Measurements from ENCODE around the gene CNOT8. TPM values are rescaled to one million over a fixed set of nuclear protein-coding genes. Genes with fewer than 3 reads are reported as not detected.

Gene CNOT8
- total and polyA plus RNA-seq, 2 donors (not counting 3 experiments of a cell fraction or from before 2014, with no cell fraction given): 42.6 to 53.7 TPM

DNA sequence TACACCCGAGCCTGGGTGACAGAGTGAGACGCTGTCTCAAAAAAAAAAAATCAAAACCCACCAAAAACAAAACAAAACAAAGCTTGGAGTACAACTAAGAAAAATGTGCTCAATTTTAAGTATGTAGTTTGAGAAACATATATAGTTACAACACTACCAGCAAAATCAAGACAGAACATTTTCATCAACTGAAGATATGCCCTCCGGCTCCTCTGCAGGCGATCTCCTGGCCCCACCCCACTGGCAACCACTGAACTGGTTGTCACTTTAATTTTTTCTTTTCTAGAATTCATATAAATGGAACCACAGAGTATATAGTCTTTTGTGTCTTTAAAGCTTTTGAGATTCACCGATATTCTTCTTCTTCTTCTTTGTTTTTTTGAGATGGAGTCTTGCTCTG lies 35.0 kb downstream of the CNOT8 start:
- Histone ChIP-seq H4K20me1 (replicated peaks; ENCODE audit: control insufficient read depth, extremely low read depth, insufficient read depth, low read length) (no peaks in the 10 kb centered on the region), H3K9me3 (replicated peaks; ENCODE audit: control insufficient read depth, insufficient read depth, low read length) (no peaks in the 10 kb centered on the region), H3K79me2 (ENCODE audit: control insufficient read depth, insufficient read depth, low read length) (no peaks in the 10 kb centered on the region), H3K27ac (ENCODE audit: insufficient read depth, low read depth, low read length) (no peak overlapping the region), H3K36me3 (ENCODE audit: control insufficient read depth in 2 of 2, extremely low read depth in 1 of 2, insufficient read depth in 2 of 2, low read length in 2 of 2) (peaks cover 11 to 28% of the 10 kb centered on the region in 2 experiments), H3K9ac (replicated peaks; ENCODE audit: extremely low read depth, insufficient read depth, low read length) (no peak overlapping the region), H3K4me3 (replicated peaks in 1 of 3; ENCODE audit: insufficient read depth in 1 of 3, low read depth in 1 of 3, low read length in 3 of 3) (no peak overlapping the region), H2AFZ (ENCODE audit: low read depth, low read length) (no peak overlapping the region), H3K27me3 (ENCODE audit: control insufficient read depth in 2 of 2, insufficient read depth in 2 of 2, low read length in 2 of 2) (no peaks in the 10 kb centered on the region), H3K4me2 (ENCODE audit: insufficient read depth, low read length) (no peak overlapping the region), H3K9me1 (replicated peaks; ENCODE audit: control insufficient read depth, extremely low read depth, insufficient read depth, low read length) (no peaks in the 10 kb centered on the region), H3K4me1 (ENCODE audit: control insufficient read depth, extremely low read depth, insufficient read depth, low read length) (peaks cover 3% of the 10 kb centered on the region)
- dilution Hi-C loops (cut with MboI; ENCODE audit: extremely low pct_ligation_motif_present, low sequenced_read_pairs) (no loop called here), intact Hi-C loops (cut with micrococcal nuclease) (no loop called here)
- ChIA-PET CTCF (no interaction called here), POLR2A (no interaction called here)
- FAIRE-seq: no peak
- TF ChIP-seq GATA2 (IDR thresholded peaks at IDR 0.05; ENCODE audit: insufficient read depth, insufficient read length, low read depth, low read length) (no peak), POLR2AphosphoS5 (IDR thresholded peaks at IDR 0.05; ENCODE audit: insufficient read depth, low read depth, low read length) (no peak), FOS (IDR thresholded peaks at IDR 0.05; ENCODE audit: borderline replicate concordance, insufficient read depth, low read length) (no peak), EZH2 (IDR thresholded peaks at IDR 0.05; ENCODE audit: borderline replicate concordance, low read depth, low read length, severe bottlenecking) (no peak), POLR2A (IDR thresholded peaks at IDR 0.05; ENCODE audit: low read depth, low read length) (no peak), MYC (IDR thresholded peaks at IDR 0.05; ENCODE audit: low read depth, low read length) (no peak), JUN (IDR thresholded peaks at IDR 0.05; ENCODE audit: borderline replicate concordance, insufficient read depth, insufficient read length, low read depth) (no peak)
- TF ChIP-seq, protein P1, sequence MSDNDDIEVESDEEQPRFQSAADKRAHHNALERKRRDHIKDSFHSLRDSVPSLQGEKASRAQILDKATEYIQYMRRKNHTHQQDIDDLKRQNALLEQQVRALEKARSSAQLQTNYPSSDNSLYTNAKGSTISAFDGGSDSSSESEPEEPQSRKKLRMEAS (IDR thresholded peaks at IDR 0.05; ENCODE audit: insufficient read depth, insufficient read length): no peak
- TF ChIP-seq, protein P2, sequence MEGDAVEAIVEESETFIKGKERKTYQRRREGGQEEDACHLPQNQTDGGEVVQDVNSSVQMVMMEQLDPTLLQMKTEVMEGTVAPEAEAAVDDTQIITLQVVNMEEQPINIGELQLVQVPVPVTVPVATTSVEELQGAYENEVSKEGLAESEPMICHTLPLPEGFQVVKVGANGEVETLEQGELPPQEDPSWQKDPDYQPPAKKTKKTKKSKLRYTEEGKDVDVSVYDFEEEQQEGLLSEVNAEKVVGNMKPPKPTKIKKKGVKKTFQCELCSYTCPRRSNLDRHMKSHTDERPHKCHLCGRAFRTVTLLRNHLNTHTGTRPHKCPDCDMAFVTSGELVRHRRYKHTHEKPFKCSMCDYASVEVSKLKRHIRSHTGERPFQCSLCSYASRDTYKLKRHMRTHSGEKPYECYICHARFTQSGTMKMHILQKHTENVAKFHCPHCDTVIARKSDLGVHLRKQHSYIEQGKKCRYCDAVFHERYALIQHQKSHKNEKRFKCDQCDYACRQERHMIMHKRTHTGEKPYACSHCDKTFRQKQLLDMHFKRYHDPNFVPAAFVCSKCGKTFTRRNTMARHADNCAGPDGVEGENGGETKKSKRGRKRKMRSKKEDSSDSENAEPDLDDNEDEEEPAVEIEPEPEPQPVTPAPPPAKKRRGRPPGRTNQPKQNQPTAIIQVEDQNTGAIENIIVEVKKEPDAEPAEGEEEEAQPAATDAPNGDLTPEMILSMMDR (IDR thresholded peaks at IDR 0.05; ENCODE audit: extremely low read depth in 1 of 2, insufficient read depth in 1 of 2, low read depth in 1 of 2, low read length in 2 of 2): no peak
- no peak for DNase-seq (ENCODE audit: low read depth, low spot score)
- BruUV-seq (replicated peaks): no TSS peak

Data from endothelial cell of umbilical vein (primary cell).